Retinal pigment epithelial cell (primary cell): ENCODE measurements around the gene GON4L.

Experiments
- DNase-seq: peaks from one replicate; pipeline ENCODE4 v3.0.0-alpha.2; 2010; ENCODE audit warnings: low read depth
- H3K4me3 ChIP-seq: 2 replicates; pipeline ENCODE4 v1.5.1; 2011; ENCODE audit warnings: mild to moderate bottlenecking, low read length, control low read depth, moderate library complexity
- TF ChIP-seq, protein P1 (sequence below): conservative IDR thresholded peaks from 2 replicates; pipeline ENCODE4 v1.5.1; 2011; ENCODE audit warnings: low read depth, low read length, control low read depth, inconsistent platforms

GON4L gene

DNA sequence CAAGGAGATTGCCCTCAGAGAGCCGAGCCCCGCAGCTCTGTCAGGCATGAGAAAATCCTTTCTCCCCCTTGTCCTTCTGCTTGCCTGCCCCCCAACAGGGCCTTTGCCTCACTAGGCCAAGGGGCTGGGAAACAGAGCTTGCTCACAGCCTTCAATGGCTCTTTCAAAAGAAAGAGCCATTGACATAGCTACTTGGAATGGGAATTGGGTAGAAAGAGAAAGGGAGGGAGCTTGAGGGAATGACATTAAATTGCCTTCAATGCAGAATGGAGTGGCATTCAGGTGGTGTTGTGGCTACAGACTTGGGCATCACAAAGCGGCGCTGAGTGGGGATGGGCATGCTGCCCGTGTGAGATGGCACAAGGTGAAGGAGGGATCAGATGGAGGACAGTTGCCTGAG lies 15.5 kb upstream of the GON4L start:
- no peak for DNase-seq
- no peak overlapping the region for H3K4me3 ChIP-seq
- TF ChIP-seq, protein P1, sequence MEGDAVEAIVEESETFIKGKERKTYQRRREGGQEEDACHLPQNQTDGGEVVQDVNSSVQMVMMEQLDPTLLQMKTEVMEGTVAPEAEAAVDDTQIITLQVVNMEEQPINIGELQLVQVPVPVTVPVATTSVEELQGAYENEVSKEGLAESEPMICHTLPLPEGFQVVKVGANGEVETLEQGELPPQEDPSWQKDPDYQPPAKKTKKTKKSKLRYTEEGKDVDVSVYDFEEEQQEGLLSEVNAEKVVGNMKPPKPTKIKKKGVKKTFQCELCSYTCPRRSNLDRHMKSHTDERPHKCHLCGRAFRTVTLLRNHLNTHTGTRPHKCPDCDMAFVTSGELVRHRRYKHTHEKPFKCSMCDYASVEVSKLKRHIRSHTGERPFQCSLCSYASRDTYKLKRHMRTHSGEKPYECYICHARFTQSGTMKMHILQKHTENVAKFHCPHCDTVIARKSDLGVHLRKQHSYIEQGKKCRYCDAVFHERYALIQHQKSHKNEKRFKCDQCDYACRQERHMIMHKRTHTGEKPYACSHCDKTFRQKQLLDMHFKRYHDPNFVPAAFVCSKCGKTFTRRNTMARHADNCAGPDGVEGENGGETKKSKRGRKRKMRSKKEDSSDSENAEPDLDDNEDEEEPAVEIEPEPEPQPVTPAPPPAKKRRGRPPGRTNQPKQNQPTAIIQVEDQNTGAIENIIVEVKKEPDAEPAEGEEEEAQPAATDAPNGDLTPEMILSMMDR, result no peak

DNA sequence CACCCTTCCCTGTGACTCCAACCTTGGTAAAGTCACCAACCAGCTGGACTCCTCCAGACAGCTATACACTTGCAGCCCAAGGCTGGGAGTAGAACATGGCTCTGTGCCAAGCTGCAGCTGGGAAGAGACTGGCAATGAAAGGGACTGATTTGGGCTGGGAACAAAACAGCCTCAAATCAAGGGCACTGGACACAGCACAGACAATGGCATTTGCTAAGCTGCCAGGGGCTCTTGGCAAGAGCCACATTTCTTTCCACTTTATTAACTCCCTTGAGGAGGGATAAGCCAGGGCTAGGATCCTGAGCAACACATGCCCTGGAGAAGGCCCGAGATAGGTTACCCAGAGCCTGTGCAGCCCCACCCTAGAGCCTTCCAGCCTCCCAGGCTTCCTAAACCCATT lies 14.4 kb upstream of the GON4L start:
- H3K4me3 ChIP-seq, result no peak overlapping the region
- peak; percentile 39 for DNase-seq
- TF ChIP-seq, protein P1, result no peak

DNA sequence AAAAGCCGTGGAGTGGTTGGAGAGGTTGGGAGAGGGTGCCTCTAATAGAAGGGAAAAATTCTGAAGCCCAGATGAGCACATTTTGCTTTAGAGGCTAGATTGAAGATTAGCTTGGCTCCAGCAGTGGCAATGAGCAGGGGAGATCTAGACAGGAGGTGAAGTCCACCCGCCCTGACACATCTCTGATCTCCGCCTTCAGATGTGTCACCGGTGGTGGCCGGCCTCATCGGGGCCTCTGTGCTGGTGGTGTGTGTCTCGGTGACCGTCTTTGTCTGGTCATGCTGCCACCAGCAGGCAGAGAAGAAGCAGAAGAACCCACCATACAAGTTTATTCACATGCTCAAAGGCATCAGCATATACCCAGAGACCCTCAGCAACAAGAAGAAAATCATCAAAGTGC lies 10.8 kb upstream of the GON4L start:
- no peak overlapping the region for H3K4me3 ChIP-seq
- DNase-seq, result no peak
- TF ChIP-seq, protein P1, result no peak

DNA sequence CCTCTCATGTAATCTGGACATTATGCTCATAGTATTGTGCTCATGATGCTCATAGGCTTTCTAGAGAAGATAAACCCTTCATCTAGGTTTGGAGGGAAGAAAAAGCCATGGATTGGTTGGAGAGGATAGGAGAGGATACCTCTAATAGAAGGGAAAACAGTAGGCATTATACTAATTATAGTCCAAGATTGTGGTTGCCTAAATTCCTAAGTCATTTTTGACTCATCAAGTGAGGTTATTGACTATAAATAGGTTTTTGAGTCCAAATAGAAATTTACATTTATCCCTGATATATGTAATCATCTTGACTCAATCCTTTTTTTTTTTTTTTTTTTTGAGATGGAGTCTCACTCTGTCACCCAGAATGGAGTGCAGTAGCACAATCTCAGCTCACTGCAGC lies 7.4 kb upstream of the GON4L start:
- TF ChIP-seq, protein P1, result no peak
- DNase-seq, result no peak
- no peak overlapping the region for H3K4me3 ChIP-seq

DNA sequence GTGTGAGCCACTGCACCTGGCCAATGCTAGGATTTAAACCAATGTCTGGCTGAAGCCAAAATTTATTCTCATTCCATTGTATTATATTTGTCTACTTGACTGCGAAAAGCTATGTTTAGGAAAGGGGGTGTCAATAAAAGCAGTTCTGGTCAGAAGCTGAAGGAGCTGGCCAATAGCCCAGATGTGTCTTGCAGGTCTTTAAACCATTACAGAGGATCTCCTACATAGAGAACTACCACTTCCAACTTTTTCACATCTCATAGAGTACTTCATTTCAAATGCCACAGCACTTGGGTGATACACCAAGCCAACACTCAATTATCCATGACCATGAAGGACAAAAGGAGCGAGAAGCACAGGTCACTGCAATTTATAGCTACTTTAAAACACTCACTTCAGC lies 4.9 kb upstream of the GON4L start:
- DNase-seq, result no peak
- no peak overlapping the region for H3K4me3 ChIP-seq
- TF ChIP-seq, protein P1, result no peak

DNA sequence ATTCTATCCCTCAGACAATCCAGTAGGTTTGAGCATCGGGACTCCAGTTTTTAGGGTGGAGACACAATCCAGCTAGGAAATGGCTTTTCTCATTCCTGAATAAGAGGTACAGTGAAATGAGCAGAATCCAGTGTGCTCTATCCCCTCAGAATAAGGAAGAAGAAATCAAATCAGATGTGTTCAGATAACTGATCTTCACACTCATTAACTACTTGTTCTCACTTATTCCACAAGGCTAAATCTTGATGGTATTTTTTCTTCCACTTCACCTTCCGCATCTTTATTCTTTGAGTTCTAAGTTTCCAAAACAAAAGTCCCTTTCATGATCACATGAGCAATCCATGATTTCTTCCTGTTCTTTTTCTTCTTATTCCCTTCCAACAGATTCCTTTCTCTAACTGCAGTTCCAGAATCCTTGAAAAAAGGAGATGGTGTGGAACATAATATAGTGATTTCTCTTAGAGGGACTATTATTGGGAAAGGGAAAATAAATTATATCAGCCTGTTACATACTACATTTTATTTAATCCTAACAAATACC lies 4.0 kb upstream of the GON4L start:
- peak overlapping the region; percentile 60 for H3K4me3 ChIP-seq
- TF ChIP-seq, protein P1, result no peak
- DNase-seq, result no peak

DNA sequence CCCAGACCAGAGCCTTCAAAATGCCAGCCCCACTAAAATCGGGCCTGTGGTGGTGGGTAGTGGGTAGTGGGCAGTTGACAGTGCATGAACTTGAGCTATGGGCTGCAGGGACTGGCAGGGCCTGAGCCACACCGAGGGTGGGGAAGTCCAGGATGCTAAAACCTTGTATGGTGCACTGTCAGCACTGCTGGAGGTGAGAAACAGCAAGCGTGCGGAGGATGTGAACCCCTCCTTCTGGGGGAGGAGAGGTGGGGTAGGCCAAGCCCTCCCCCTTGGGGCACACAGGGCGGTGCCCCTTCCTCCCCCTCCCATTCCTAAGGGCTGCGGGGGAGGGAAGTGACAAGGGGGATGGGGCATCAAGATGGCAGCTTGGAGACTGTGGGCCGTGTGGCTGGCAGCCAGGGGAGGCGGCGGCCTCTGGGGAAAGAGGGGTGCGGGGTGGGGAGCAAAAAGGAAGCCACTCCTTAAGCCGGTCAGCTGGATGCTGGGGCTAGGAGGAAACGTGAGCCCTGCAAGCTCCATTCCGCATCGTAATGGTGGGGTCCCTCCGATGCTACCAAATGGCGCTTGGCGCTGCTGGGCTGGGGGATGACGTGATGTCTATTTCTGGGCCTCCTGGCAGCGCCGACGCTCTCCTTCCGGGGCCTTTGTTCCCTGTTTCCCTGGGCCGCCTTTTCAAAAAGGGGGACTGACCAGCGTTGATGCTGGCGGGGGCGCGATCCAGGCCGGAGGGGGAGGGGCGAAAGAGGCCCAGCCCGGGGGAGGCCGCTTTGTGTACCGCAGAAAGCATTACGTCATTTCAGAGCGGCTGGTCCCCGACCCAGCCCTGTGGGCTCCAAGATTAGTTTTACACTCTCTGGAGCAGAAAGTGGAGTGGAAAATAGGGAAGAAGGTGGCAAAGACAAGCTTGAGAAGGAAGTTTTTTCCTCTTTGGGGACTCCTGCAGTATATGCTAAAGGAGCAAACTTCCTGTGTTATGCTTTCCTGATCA lies 3.2 kb upstream of the GON4L start:
- TF ChIP-seq, protein P1, result no peak
- peak overlapping the region; percentile 60 for H3K4me3 ChIP-seq
- DNase-seq, result peak; percentile 56
